ENCODE results near the gene RENBP. TPM values are rescaled to one million over a fixed set of nuclear protein-coding genes. Genes with fewer than 3 reads are reported as not detected.

Gene RENBP
- total RNA-seq, 6 experiments from 2014 or later = 2.2 to 9.1 (median 5.2) TPM

GRCh38 chrX:153968255-153968654, 23.8 kb upstream of the RENBP start:
- no peaks in the 10 kb centered on the region for H3K9me3 ChIP-seq
- no peaks in the 10 kb centered on the region for H3K27me3 ChIP-seq
- ATAC-seq (no peak), DNase-seq (no peak)
- peaks cover 0 to 10% (median 3%) of the 10 kb centered on the region in 4 donors for H3K36me3 ChIP-seq
- 66% methylated on average over 7 of the region's 9 CpGs for WGBS (ENCODE audit: insufficient coverage, low coverage, low lambda C conversion rate, missing lambda C conversion rate)
- H3K4me3 ChIP-seq = no peak overlapping the region
- H3K27ac ChIP-seq = peak overlapping the region in 1 of 3 donors; percentile 18
- intact Hi-C loops (cut with DNase I) = no loop called here
- TF ChIP-seq CTCF (IDR thresholded peaks at IDR 0.05) = no peak
- no peak for TF ChIP-seq POLR2A (IDR thresholded peaks at IDR 0.05)
- H3K4me1 ChIP-seq = peaks cover 0 to 45% (median 0%) of the 10 kb centered on the region in 4 donors

- peak overlapping the region in 2 of 3 donors; percentile 39 to 45 for H3K27ac ChIP-seq
- no peak overlapping the region for H3K4me3 ChIP-seq
- intact Hi-C loops (cut with DNase I) = no loop called here
- no peaks in the 10 kb centered on the region for H3K9me3 ChIP-seq
- no peak for ATAC-seq
- peaks cover 0 to 16% (median 3%) of the 10 kb centered on the region in 4 donors for H3K36me3 ChIP-seq
- peaks cover 0 to 41% (median 0%) of the 10 kb centered on the region in 4 donors for H3K4me1 ChIP-seq
- H3K27me3 ChIP-seq = no peaks in the 10 kb centered on the region
- no peak for TF ChIP-seq POLR2A (IDR thresholded peaks at IDR 0.05)
- TF ChIP-seq CTCF (IDR thresholded peaks at IDR 0.05) = no peak
- DNase-seq = peak in 1 of 3 donors; percentile 47
- 62% methylated on average over 13 of the region's 16 CpGs for WGBS (ENCODE audit: insufficient coverage, low coverage, low lambda C conversion rate, missing lambda C conversion rate)
Observed at GRCh38 chrX:153967536-153968224, 23.2 kb upstream of the RENBP start.

- DNase-seq = peak in 1 of 3 donors; percentile 48
- Histone ChIP-seq H3K9me3 (no peaks in the 10 kb centered on the region), H3K36me3 (peaks cover 0 to 23% (median 5%) of the 10 kb centered on the region in 4 donors), H3K27me3 (no peaks in the 10 kb centered on the region), H3K27ac (peak overlapping the region; percentile 6 to 45 (median 39)), H3K4me3 (no peak overlapping the region), H3K4me1 (peaks cover 0 to 41% (median 0%) of the 10 kb centered on the region in 4 donors)
- WGBS (ENCODE audit: insufficient coverage, low coverage, low lambda C conversion rate, missing lambda C conversion rate) = 53% methylated on average over 5 of the region's 14 CpGs
- ATAC-seq = no peak
- TF ChIP-seq POLR2A (IDR thresholded peaks at IDR 0.05) = no peak
- TF ChIP-seq CTCF (IDR thresholded peaks at IDR 0.05) = no peak
- intact Hi-C loops (cut with DNase I) = no loop called here
Observed at GRCh38 chrX:153966841-153967535, 22.5 kb upstream of the RENBP start.

GRCh38 chrX:153966283-153966688, 21.8 kb upstream of the RENBP start:
- no peaks in the 10 kb centered on the region for H3K27me3 ChIP-seq
- TF ChIP-seq CTCF (IDR thresholded peaks at IDR 0.05) (no peak), POLR2A (IDR thresholded peaks at IDR 0.05) (no peak)
- peaks cover 0 to 30% (median 11%) of the 10 kb centered on the region in 4 donors for H3K36me3 ChIP-seq
- H3K27ac ChIP-seq = peak overlapping the region in 2 of 3 donors; percentile 6 to 39
- peak; percentile 46 to 80 (median 77) for DNase-seq
- intact Hi-C loops (cut with DNase I) = no loop called here
- H3K4me3 ChIP-seq = no peak overlapping the region
- WGBS (ENCODE audit: insufficient coverage, low coverage, low lambda C conversion rate, missing lambda C conversion rate) = 49% methylated on average over 12 of the region's 15 CpGs
- peaks cover 0 to 41% (median 0%) of the 10 kb centered on the region in 4 donors for H3K4me1 ChIP-seq
- peak; percentile 5 to 45 (median 42) for ATAC-seq
- no peaks in the 10 kb centered on the region for H3K9me3 ChIP-seq
